HG02938 (cell line): Measurements from ENCODE around the gene PLP1.
"Not testable (repeated sequence)": the region's sequence is repeated elsewhere in the genome, so short reads cannot be mapped to it uniquely, and the experiment has no call there.

Source experiments
- ATAC-seq: cut with Tn5 transposase; IDR thresholded peaks from one replicate; pipeline ENCODE4 v1.9.1; 2021; ENCODE audit warnings: mild to moderate bottlenecking, moderate library complexity; ENCODE audit not compliant: unreplicated experiment

Gene PLP1

DNA sequence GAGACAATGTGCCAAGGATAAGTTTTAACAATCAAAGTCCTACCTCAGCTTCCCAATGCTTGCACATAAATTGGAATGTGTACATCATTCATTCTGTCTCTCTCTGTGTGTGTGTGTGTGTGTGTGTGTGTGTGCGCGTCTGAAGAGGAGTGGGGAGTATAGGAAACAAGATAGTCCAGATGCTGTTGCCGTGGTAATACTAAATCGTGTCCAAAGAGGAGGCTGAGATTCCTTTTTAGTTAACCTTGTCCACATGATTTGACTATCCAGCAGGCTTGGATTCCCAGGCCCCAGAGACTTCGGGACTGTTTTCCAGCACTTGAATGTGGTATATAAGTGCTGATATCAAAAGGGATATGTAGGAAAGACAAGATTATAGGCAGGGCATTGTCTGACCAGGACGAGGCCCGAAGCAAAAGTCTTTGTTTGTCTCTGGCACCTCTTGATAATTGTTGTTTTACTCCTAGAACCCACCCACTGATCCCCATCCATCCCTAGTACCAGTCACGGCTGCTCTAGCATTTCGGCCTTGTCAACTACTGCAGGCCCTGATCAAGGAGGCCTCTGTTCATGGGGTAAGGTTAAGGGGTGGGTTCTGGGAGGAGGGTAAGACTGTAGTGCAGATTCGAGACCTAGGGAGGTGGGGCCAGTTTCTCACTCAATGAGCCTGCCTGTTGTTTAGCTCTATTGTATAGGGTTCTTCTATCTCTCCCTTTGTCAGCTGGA, 3.9 kb downstream of the PLP1 start:
- no peak for ATAC-seq

GRCh38 chrX:103781062-103781402, 4.4 kb downstream of the PLP1 start:
- ATAC-seq, result no peak

DNA sequence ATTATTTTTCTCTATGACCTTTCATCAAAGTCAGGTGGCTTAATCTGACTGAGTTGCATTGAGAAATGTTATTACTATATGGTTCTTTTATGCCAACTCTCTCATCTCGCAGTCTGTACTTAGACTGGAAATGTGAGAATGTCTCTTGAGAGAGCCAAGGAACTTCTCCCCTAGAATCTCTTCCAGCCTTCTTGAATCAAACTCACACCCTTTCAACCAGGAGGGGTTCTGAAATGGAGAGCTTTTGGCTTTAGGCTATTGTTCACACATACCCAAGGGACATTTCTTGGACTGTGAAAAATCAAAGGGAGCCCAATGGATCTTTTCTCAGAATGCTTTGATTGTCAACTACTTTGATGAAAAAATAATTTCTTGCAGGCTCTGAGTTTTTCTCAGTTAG, 5.1 kb downstream of the PLP1 start:
- no peak for ATAC-seq

- ATAC-seq, result no peak
These were observed 6.0 kb downstream of the PLP1 start for GRCh38 chrX:103782640-103783039.

GRCh38 chrX:103783196-103783595, 6.6 kb downstream of the PLP1 start:
- no peak for ATAC-seq

GRCh38 chrX:103783971-103784370, 7.3 kb downstream of the PLP1 start:
- ATAC-seq, result no peak

GRCh38 chrX:103789004-103789403, 12.4 kb downstream of the PLP1 start:
- peak; percentile 79 for ATAC-seq

DNA sequence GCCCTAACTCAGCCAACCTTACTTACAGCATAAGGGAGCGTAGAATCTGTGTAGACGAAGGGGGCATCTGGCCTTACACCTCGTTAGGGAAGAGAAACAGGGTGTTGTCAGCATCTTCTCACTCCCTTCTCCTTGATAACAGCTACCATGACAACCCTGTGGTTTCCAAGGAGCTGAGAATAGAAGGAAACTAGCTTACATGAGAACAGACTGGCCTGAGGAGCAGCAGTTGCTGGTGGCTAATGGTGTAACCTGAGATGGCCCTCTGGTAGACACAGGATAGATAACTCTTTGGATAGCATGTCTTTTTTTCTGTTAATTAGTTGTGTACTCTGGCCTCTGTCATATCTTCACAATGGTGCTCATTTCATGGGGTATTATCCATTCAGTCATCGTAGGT, 14.6 kb downstream of the PLP1 start:
- ATAC-seq, result no peak

- no peak for ATAC-seq
These were observed 15.3 kb downstream of the PLP1 start for GRCh38 chrX:103791826-103792485.

- no peak for ATAC-seq
These were observed 16.4 kb downstream of the PLP1 start for GRCh38 chrX:103792916-103793544.

GRCh38 chrX:103793545-103793940, 16.9 kb downstream of the PLP1 start:
- ATAC-seq, result no peak

GRCh38 chrX:103794119-103794518, 17.5 kb downstream of the PLP1 start:
- ATAC-seq, result no peak

DNA sequence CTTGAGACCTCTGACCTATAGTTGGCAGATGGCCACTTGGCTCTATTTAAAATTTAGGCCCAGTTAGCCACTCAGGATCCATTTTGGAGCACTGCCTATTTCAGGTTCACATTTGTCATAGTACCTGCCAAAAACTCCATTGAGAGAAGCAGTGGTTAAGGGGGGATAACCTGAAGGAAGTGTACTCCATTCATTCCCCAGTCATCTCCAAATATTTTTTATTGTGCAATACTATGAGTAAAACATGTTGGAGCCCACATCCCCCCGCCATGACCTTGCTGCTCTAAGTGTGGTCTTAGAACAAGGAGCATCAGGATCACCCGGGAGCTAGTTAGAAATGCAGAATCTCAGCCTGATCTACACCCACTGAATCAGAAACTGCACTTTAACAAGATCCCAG, 21.1 kb downstream of the PLP1 start:
- ATAC-seq, result no peak

DNA sequence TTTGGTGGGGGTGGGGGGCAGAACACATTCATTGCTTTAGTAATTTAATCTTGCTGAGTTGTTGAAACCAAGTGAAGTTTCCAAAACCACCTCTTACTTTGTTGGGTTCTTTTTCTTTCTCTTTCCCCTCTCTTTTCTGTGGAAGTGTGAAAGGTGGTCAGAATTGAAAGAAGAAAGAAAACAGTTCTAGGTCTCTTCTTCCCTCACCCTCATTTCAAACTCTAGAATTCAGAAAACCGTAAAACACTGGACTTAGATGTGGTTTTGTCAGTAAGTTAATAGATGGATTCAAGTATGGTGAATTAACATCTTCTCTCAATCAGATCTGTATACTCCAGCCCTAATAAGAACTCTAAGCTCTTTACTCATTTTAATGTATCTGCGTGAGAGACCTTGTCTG, 23.7 kb downstream of the PLP1 start:
- ATAC-seq, result no peak

GRCh38 chrX:103805860-103806259, 29.2 kb downstream of the PLP1 start:
- no peak for ATAC-seq

GRCh38 chrX:103806862-103807474, 30.3 kb downstream of the PLP1 start:
- ATAC-seq, result no peak

GRCh38 chrX:103811858-103812257, 35.2 kb downstream of the PLP1 start:
- no peak for ATAC-seq

GRCh38 chrX:103817101-103817500, 40.5 kb downstream of the PLP1 start:
- not testable (repeated sequence) for ATAC-seq

DNA sequence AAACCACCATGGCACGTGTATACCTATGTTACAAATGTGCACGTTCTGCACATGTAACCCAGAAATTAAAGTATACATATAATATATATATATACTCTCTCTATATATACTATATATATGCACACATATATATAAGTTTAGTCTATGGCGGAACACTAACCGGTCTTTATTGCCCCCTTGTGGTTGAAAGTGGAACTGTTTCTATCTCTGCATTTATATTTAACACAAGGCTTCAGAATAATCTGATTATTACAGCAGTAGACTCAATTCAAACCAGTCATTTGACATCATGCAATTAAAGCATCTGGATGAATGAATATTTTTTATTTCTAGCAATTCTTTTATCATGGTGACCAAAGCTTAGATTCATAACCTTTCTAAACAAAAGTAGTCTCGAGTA, 40.9 kb downstream of the PLP1 start:
- no peak for ATAC-seq

DNA sequence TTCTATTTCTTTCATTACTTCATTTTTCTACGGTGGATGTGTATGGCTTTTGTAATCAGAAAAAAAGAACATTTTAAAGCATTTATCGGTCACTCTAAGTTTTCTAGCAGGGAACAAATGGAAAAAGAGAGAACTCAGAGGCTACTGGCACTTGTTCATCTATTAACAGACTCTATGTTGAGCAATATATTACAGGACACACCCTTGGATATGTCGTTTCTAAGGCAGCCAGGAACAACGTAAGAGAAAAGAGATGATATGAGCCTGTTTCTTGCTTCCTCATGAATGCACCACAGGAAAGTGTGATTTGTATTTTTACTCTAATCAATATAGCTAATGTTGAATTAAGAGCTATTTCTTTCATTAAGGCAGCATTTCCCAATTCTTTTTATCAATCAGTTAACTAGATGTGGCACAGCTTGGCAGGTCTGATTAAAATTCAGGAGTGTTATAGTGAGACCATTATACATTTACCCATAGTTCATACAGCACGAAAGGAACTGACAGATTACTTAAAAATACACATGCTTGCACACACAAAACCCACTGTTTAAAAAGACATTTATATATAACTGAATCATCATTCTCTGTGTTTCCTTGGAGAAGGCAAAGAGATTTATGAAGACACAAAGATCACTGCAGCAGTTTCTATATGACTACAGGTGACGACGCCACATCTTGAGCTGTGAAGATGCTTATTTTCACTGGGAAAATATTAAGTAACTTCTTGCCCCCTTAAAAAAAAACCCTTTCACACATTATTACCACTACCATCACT, 42.4 kb downstream of the PLP1 start:
- ATAC-seq, result no peak

DNA sequence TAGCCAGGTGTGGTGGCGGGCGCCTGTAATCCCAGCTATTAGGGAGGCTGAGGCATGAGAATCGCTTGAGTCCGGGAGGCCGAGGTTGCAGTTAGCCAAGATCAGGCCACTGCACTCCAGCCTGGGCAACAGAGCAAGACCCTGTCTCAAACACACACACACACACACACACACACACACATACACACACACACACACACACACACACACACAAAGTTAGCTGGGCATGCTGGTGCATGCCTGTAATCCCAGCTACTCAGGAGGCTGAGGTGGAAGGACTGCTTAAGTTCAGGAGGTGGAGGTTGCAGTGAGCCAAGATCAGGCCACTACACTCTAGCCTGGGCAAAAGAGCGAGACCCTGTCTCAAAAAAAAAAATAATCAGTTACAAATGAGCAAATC, 44.2 kb downstream of the PLP1 start:
- not testable (repeated sequence) for ATAC-seq
